DMS53 (cell line): ENCODE measurements around the gene RPS3A.
"Not testable (repeated sequence)": the region's sequence is repeated elsewhere in the genome, so short reads cannot be mapped to it uniquely, and the experiment has no call there.

ENCODE experiments used
- DNase-seq: peaks from one replicate; lab custom pipeline; 2025; lab: John Stamatoyannopoulos, UW

The RPS3A gene

DNA sequence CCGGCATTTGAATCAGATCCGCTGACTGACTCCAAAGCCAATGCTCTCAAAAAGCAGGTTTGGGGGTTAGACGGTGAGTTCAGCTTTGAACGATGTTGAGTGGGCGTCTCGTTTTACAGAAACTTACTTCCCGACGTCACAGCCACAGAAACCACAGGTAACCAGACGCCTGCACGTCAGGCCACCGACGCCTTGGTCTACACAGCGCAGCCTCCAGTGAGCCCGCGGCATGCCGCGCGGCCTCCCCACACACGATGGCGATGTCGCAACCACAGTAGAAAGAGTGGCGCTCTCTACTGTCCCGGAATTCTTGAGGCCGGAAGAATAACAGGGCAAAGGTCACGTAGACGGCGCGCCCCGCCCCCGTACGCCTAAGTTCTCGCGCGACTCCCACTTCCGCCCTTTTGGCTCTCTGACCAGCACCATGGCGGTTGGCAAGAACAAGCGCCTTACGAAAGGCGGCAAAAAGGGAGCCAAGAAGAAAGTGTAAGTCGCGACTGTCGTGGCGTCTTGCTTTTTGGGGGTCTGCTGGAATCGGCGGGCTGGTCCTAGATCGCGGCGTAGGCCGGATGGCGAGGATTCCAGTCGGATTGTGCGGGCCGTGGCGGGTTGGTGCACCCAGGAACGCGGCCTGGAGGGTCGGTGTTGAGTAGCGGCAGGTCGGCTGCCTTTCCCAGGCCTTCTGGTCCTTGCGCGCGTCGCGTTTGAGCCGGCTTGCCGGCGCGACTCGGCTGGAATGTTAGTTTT lies at the start of gene RPS3A:
RPS3A (plus strand) TSS at position 400 of the 747 bp plus-strand sequence; CDS start at position 425, 25 bp downstream.
- peak; percentile 97 for DNase-seq

DNA sequence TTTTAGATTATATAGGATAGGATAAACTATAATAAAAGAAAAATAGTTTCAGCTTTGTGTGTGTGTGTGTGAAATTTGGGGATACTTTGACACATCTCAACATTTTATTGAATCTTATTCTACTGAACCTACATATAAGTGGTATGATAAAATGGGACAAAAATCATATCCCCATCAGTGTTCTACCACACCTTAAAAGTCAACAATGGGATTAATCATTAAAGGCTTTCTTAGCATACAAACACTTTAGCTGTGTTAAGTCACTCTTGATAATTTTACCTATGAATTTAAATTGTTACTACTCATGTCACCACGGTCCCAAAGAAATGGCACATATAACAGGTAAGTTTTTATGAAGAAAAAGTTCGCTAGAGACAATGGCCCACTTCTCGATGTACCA lies 46.6 kb upstream of the RPS3A start:
- DNase-seq: peak; percentile 34

DNA sequence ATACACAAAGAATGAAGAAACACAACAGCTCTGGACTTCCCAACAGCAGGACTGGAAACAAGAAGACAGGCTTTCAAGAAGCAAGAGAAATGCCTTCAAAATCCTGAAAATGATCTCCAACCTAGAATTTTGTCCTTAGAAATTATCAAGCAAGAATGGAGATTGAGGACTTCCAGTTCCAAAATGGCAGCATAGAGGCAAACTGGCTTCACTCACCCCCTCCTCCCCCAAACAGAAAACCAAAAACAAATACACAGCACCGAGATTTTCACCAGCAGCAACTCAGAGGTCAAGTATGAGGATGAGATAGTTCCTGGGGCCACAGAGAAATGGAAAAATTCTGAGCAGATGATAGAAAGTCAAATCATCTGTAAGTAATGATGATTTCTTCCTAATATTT lies 43.9 kb upstream of the RPS3A start:
- no peak for DNase-seq

DNA sequence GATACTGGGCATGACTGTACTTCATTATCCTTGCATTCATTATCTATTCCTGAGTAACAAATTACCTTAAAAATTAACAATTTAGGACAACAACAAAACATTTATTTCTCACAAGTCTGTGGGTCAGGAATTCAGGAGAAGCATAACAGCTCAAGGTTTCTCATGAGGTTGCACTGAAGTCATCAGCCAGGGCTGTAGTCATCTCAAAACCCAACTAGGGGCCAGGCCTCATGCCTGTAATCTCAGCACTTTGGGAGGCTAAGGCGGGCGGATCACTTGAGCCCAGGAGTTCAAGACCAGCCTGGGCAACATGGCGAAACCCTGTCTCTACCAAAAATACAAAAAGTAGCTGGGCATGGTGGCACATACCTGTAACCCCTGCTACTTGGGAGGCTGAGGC lies 36.3 kb upstream of the RPS3A start:
- DNase-seq: not testable (repeated sequence)

- no peak for DNase-seq
These were observed 32.0 kb upstream of the RPS3A start for GRCh38 chr4:151067316-151067970.

- DNase-seq: no peak
These were observed 25.0 kb upstream of the RPS3A start for GRCh38 chr4:151074416-151074916.

DNA sequence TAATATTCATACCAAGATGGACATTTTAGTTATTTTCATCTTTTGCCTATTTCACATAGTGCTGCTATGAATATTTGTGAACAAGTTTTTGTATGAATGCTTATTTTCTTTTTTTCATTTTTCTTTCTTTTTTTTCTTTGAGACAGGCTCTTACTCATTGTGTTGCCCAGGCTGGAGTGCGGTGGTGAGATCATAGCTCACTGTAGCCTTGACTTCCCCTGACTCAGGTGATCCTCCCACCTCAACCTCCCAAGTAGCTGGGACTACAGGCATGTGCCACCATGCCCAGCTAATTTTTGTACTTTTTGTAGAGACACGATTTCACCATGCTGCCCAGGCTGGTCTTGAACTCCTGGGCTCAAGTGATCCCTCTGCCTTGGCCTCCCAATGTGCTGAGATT lies 21.4 kb upstream of the RPS3A start:
- DNase-seq: not testable (repeated sequence)

- no peak for DNase-seq
These were observed 12.0 kb upstream of the RPS3A start for GRCh38 chr4:151087467-151087866.

GRCh38 chr4:151091047-151091446 lies 8.4 kb upstream of the RPS3A start:
- no peak for DNase-seq

DNA sequence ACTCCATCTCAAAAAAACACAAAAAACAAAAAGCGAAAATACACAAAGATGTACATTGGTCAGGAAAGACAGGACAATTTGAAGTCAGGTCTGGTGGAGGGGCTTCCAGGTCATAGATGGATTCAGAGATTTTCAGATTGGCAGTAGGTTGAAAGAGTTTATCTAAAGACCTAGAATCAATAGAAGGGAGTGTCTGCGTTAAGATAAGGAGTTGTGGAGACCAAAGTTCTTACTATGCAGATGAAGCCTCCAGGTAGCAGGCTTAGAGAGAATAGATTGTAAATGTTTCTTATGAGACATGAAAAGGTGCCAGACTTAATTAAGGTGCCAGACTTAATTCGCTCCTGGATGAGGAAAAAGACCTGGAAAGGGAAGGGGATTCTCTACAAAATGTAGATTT lies 6.9 kb upstream of the RPS3A start:
- DNase-seq: no peak

DNA sequence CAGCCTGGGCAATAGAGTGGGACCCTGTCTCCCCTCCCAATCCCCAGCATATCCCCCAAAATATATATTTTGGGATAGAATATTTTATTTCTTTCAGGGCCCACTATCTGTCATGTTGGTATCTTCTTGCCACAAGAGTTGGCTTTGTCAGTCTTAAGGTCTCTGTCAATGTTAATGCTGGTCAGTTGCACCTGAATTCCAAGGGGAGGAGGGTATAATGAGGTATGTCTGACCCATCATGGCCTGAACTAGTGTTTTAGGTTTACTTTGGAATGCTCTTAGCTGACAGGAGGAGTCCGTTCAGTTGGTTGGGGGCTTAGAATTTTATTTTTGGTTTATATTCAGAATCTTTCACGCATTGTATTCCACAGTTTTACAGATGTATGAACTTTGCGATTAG lies 6.2 kb upstream of the RPS3A start:
- DNase-seq: no peak

DNA sequence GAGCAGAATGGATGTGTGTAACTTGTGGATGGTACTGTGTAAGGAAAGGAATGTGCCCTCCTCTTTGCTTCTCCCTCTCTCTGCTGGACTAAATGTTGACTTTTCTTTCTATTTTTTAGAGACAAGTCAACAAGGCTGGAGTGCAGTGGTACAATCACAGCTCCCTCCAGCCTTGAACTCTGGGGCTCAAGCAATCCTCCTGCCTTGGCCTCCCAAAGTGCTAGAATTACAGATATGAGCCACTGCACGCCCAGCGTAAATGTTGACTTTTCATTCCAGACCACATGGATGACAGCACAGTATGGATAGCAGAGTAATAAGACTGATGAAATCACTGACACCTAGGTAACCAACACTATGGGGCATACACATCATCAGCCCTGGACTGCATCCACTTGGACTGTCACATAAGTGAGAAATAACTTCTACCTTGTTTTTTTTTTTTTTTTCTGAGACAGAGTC lies 5.1 kb upstream of the RPS3A start:
- no peak for DNase-seq

DNA sequence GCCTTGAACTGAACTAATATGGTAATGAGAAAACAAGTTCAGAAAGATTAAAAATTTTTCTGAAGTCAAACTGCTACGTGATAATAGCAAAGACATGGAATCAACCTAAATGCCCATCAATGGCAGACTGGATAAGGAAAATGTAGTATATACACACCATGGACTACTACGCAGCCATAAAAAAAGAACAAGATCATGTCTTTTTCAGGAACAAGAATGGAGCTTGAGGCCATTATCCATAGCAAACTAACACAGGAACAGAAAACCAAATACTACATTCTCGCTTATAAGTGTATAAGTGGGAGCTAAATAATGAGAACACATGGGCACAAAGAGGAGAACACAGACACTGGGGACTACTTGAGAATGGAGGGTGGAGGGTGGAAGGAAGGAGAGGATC lies 4.3 kb upstream of the RPS3A start:
- DNase-seq: no peak

DNA sequence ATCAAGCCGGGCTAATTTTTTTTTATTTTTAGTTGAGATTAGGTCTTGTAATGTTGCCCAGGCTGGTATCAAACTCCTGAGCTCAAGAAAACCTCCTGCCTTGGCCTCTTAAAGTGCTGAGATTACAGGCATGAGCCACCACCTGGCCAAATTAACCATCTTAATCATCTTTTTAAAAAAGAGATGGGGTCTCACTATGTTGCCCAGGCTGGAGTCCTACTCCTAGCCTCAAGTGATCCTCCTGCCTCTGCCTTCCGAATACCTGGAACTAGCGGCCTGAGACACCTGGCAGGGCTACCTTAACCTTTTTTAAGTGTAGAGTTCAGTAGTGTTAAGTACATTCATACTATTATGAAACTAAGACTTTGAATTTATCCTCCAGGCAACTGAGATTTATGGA lies 1.7 kb upstream of the RPS3A start:
- DNase-seq: no peak

DNA sequence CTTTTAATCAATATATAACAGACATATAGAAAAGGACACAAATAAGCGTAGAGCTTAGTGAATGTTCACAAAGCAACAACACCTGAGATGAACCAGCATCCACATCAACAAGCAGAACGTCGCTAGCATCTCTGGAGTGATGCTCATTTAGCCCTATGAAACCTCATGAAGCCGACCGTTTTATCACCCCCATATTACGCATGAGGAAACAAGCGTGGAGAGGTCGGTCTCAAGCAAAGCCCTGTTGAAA lies 524 bp upstream of the RPS3A start:
- DNase-seq: no peak

GRCh38 chr4:151099976-151100417 lies 569 bp downstream of the RPS3A start:
- peak; percentile 64 for DNase-seq

GRCh38 chr4:151100531-151100930 lies 1.1 kb downstream of the RPS3A start:
- DNase-seq: no peak

DNA sequence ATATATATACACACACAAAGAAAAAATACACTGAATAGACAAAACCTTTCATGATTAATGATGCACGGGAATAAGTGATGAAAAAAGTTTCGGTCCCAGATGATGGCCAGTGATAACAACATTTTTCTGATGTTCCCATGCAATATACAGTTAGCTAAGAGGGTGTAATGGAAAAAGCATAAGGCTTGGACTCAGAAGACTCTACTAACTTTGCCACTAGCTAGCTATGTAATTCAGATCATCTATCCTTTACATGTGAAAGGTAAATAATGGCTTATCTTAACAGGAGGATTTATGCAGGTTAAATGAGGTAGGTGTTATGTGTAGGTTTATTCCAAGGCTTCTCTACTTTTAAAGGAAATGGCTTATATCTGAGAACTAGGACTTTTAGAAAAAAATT lies 4.3 kb downstream of the RPS3A start:
- no peak for DNase-seq

GRCh38 chr4:151104621-151105020 lies 5.2 kb downstream of the RPS3A start:
- no peak for DNase-seq

GRCh38 chr4:151105454-151106032 lies 6.1 kb downstream of the RPS3A start:
- peak; percentile 19 for DNase-seq

- no peak for DNase-seq
These were observed 7.6 kb downstream of the RPS3A start for GRCh38 chr4:151107063-151107462.

DNA sequence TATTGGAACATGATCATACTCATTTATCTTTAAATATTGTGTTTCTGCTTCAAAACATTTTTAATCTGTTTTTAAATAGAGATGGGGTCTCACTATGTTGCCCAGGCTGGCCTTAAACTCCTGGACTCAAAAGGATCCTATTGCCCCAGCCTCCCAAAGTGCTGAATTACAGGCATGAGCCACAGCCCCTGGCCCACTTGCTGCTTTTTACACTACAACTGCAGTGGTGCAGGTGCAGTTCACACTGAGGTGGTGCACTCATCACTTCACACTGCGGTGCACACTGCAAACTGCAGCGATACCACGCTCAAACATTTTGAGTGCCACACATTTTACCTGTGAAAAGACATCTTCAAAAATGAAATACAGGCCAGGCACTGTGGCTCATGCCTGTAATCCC lies 10.8 kb downstream of the RPS3A start:
- DNase-seq: no peak

DNA sequence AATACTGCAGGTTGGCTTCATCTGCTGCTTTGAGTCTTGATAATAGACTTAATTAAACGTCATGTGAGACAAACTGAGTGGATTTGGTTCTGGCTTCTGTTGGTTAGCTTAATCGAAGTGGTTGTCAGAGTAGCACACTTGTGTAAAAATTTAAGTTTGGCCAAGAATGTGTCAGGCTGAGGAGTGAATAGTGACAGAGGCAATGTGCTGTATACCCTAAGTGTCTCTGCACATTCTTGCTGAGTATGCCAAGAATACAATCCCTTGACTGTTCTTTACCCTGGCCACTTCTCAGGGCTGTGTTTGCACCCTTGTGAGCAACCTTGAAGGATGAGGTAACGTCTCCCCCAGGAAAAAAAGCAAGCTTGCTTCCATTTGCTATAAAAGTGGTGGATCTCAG lies 14.9 kb downstream of the RPS3A start:
- DNase-seq: no peak
